ENCODE results near the gene EDEM2. TPM values are rescaled to one million over a fixed set of nuclear protein-coding genes. Genes with fewer than 3 reads are reported as not detected.
"Not testable (repeated sequence)": the region's sequence is repeated elsewhere in the genome, so short reads cannot be mapped to it uniquely, and the experiment has no call there.

EDEM2 gene
- polyA plus RNA-seq, 1 donor = 16.6 TPM

DNA sequence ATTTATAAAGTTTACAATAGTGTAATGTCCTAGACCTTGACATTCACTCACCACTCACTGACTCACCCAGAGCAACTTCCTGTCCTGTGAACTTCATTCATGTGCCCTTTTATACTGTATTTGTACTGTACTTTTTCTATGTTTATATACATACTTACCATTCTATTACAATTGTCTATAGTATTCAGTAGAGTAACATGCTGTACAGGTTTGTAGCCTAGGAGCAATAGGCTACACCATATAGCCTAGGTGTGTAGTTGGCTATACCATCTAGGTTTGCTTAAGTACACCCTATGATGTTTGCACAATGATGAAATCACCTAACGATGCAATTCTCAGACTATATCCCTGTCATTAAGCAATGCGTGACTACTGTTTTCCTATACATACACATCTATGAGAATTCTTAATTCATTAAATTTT is 17.5 kb downstream of the EDEM2 start:
- no peak for DNase-seq

DNA sequence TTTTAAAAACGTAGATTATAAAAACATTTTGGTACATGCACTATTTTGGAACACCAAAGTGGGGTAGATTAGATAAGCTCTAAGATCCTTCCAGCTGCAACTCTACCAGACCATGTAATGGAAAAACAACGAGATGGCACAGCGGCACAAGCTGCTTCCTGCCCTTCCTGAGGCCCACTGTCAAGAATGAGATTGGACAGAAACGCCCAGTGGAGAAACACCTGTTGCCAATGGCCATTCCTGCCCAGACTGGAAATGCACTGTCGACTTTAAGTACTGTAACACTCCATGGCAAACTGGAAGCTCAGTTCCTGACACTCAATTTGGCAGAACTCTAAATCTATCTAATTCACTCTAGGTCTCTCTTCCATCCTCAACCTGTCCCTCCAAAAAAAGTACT is 21.4 kb downstream of the EDEM2 start:
- no peak for DNase-seq

DNA sequence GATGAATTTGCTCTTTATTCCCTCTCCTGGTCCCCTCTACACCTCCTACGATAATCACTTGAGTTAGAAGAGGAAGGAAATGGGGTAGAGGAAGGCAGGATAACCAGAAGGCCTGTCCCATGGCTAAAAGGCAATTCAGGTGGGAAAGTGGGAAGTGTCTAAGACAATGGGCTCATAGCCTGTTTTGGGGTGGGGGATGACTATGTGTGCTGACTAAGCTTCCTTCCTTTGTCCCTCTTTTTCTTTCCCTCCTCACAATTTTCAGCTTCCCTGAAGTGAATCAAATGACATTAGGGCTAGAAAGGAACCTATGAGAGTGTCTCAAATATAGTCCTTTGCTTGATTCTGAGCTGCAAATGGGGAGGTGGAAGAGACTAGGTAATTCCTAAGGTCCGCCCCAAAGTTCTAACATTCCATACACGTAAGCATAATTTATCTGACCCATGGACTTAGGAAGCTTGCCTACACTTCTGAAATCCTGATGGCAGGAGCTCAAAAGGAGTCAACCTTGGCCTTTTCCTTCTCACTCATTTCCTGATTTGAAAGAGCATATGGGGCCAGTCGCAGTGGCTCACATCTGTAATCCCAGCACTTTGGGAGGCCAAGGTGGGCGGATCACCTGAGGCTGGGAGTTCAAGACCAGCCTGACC is 24.3 kb downstream of the EDEM2 start:
- no peak for DNase-seq

DNA sequence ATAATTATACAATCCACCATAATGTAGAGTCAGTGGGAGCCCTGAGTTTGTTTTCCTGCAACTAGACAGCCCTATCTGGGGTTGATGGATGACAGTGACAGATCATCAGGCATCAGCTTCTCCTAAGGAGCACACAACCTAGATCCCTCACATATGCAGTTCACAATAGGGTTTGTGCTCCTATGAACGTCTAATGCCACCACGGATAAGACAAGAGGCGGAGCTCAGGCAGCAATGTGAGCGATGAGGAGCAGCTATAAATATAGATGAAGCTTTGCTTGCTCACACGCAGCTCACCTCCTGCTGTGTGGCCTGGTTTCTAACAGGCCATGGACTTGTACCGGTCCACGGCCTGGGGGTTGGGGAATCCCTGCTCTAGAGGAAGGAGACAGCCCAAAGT is 25.9 kb downstream of the EDEM2 start:
- DNase-seq = no peak

DNA sequence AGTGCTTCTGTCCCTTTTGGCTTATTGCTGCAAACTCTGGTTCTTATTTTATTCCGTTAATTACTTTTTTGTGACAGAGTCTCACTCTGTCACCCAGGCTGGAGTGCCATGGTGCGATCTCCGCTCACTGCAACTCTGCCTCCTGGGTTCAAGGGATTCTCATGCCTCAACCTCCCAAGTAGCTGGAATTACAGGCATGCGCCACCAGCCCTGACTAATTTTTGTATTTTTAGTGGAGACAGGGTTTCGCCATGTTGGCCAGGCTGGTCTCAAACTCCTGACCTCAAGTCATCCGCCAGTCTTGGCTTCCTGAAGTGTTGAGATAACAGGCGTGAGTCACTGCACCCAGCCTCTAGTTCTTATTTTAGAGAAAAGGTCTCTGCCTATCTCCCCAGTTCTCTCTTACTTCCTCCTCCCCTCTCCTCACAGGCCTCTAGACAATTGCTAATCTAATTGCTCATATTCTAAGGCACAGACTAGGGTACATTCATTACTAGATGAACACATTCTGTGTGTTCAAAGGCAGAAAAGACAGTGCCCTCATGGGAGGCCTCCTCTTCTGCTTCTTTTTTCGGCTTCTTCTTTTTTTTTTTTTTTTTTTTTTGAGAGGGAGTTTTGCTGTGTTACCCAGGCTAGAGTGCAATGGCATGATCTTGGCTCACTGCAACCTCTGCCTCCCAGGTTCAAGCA is 27.0 kb downstream of the EDEM2 start:
- no peak for DNase-seq

DNA sequence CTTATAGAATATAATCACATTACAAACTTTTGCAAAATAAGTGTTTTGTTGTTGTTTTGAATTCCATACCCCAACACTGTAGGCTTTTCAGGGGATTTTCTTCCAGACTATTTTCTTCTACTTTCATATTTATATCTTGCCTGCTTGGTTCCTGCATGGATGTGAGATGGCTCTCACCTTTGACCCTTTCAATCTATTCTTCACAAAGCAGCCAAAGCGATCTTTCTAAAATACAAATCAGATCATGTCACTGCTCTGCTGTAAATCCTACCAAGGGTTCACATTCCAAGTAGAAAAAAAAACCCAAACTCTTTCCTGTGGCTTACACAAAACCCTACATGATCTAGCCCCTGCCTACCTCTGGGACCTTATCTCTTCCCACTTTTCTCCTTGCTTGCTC is 29.5 kb downstream of the EDEM2 start:
- DNase-seq = no peak

DNA sequence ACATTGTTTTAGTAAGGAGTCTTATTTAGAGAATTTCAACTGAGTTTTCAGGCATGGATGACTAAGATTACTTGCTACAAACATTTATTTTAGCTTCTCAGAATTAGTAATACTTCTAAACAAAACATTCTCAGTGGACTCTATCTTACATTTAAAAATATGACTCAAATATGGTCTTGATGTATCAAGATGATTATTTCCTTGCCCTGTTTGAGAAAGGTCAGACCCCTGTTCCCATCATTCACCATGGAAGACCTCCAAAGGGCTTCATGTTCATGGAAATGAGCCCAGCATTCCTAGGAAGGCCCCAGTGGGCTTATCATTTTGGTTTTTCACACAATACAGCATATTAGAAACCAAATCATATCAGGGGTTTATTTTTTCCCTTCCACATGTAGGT is 29.9 kb downstream of the EDEM2 start:
- no peak for DNase-seq

DNA sequence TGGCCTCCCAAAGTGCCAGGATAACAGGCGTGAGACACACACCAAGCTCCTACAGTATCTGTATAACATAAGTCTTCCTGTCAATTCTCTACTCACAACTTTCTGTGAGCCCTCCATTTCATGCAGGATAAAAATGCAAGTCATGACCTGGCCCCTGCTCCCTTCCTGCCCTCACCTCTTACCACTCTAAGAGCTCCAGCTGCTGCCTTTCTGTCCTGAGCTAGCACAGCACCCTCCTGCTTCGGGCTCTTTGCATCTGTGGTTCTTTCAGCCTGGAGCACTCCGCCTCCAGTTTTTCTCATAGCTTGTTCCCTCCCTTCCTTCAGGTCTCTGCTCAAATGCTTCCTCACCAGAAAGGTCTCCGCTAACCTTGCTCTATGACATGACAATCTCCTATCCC is 30.9 kb downstream of the EDEM2 start:
- no peak for DNase-seq

DNA sequence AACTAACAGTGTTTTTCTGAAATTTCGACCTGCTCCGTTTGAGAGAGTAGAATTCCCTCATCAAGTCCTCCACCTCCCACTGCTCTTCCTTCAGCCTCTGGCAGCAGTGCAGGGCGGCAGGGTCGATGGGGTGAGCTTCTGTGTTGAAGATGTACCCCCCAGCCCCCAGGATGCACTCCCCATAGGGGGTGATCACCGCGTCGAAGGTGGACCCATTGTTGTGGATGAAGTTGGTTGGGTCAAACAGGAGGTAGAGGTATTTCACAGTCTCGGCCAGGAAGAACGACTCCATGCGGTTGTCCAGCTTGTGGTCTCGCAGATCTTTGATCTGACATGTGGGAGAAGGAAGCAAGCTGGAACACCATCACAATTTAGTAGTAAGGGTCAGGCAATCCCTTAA is 31.5 kb downstream of the EDEM2 start:
- no peak for DNase-seq

DNA sequence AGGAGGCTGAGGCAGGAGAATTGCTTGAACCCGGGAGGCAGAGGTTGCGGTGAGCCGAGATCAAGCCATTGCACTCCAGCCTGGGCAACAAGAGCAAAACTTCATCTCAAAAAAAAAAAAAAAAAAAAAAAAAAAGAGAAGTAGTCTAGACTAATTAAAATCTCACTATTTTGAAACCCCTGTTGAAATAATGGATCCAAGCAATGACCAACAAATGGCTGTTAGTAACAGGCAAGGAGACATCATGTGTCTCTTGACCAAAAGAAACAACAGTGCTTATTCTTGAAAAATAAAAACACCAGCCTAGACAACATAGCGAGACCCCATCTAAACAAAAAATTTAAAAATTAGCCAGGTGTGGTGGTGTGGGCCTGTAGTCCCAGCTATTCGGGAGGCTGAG is 34.9 kb downstream of the EDEM2 start:
- not testable (repeated sequence) for DNase-seq

DNA sequence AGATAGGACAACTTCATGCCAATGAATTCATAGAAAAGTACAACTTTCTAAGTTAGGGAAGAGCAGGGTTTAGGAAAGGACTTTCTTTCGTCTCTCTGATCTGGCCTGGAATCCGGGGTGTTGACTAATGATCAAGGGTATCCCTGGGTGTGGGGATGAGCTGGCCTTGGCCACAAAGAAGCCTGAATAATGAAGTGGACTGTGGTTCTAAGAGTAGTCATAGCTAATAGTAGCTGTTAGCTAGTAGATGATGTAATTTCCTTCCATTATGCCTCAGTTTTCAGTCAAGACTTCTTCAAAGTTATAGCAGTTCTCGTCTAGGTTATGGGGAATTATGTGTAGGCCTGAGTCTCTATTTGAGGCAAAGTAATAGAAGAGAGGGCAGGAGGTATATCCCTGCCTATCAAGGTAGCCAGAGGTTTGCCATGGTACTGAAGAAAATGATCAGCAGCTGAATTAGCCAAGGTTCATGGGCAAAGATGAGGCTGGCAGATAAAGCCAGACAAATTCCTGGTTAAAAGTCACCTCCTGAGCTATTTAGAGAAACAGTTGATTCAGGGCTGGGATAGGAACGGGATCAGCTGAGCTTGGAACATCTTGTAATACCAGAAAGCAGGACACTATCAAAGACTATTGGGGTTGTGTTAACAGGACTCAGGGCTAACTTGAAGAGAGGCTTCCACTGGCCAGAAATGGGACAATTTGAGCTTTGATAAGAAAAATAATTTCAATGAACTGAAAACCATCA is 35.8 kb downstream of the EDEM2 start:
- no peak for DNase-seq

DNA sequence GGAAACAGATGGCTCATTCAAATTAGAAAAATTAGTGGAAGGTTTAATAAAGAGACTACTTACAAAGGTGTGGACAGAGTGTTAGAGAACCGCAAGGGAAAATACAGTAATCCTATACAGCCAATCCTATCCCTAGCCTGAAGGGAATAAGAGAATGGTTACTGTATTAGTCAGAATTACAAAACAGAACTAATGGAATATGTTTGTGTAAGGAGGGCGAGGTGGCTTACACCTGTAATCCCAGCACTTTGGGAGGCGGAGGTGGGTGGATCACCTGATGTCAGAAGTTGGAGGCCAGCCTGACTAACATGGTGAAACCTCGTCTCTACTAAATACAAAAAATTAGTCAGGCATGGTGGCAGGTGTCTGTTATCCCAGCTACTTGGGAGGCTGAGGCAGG is 38.2 kb downstream of the EDEM2 start:
- no peak for DNase-seq

DNA sequence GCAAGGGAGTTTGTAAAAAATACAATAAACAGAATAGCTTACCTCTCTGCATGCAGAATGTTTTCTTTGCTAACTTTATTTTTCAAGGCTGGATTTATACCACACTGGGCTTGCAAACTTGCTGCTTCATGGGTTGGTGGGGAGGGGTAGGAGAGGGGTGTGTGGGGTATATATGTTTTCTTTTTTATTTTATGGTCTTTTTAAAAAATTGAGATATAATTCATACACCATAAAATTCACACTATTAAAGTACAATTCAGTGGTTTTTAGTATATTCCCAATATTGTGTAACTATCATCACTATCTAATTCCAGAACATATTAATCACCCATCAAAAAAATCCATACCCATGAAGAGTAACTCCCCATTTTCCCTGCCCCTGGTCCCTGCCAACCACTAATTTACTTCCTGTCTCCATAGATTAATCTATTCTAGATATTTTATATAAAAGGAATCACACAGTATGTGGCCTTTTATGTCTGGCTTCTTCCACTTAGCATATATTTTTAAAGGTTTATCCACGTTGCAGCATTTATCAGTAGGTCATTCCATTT is 40.2 kb downstream of the EDEM2 start:
- no peak for DNase-seq

DNA sequence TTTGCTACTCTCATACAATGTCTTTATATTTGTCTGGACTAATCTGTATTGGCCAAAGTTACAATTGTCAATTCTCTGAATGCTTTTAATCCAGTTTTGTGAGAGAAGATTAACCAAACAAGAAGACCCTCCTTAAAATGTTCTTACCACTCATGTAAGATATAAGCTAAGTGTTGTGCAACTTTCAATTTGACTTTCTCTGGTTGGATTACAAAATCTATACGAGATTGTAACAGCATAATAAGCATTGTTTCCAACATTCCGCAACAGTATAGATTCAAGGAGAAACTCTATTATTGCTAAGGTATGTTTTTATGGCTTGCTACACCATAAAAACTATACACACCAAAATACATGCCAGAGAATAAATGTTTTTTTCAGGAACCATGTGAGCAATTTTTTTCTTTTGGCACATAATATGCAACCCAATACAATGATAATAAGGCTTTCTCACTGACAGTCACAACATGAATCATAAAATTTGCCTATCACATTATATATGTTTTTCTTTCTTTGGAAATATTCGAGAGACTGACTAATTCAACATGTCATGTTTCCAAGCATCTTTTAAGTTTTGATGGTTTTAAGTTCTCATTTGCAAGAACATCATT is 42.3 kb downstream of the EDEM2 start:
- no peak for DNase-seq

DNA sequence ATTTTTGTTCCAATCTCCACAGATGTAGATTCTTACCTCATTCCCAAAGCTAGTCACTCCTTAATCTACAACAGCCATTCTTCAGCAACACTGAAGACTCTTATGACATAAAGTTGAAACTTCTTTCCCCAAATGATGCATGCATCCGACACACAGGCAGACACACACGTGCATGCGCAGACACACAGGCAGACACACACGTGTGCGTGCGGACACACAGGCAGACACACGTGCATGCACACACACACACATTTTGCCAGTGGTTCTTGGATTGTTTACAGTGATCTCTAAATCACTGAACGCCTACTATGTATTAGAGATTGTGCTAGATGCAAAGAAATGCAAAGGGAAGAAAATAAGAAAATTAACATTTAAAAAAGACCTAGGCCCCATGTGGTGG is 45.5 kb downstream of the EDEM2 start:
- no peak for DNase-seq

DNA sequence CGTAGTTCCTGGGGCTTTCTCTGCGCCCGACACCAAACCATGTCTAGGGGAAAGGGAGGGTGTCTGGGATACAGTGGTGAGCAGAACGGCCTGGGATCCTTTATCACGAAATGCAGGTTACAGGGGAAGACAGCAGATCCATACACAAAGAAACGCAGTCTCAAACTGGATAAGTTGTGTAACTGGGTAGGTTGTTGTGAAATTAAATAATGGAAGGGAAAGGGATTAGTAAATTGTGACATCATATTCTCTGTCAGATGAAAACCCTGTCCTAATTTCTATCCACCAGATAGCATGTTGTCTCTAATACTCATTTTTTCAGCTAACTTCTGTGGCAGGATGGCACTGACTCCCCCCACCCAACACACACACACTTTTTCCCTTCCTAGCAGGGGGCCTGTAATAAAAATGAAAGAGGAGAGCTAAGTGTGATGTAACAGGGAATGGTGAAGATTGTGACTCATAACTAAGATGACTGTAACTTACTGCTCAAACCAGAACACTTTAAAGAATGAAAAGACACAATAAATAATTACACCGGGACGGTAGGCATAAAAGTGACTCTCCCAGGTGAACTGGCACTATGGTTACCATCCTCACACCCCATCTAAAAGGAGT is 53.8 kb downstream of the EDEM2 start:
- DNase-seq = no peak

DNA sequence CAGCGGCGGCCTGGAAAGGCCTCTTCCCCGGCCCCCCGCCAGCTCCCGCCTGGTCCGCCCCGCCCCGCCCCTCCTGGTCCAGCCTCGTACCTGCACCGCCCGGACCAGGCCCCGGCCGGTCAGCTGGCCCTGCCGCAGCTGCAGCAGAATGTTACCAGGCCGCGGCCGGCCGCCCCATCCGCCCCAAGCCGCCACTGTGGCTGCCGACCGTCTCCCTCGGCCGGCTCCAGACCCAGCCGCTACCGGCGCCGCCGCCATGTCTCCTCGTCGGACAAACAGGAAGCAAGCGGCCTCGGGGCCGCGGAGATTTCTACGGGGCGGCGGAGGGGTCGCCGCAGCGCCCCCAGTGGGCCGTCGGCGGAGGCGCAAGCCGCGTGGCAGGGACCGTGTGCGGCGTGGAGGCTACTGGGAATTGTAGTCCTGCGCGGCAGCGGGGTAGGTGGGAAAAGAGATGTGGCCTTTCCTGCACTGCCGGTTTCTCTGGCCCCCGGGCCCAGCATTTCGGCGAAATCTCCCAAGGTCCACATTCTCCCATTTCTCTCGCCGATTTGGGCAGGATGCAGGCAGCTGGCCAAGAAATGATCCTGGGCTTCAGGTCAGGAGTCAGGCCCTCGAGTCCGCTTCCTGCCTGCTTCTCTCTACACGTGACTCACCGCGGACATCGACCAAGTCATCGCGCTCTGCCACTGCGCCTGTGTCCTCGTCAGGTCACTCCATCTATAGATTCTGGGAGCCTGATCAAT is 54.4 kb downstream of the EDEM2 start, which contains the start of gene TRPC4AP:
TRPC4AP (minus strand) TSS at position 284 of the 743 bp plus-strand sequence; CDS start at position 258, 26 bp downstream.
- DNase-seq = peak; percentile 90

DNA sequence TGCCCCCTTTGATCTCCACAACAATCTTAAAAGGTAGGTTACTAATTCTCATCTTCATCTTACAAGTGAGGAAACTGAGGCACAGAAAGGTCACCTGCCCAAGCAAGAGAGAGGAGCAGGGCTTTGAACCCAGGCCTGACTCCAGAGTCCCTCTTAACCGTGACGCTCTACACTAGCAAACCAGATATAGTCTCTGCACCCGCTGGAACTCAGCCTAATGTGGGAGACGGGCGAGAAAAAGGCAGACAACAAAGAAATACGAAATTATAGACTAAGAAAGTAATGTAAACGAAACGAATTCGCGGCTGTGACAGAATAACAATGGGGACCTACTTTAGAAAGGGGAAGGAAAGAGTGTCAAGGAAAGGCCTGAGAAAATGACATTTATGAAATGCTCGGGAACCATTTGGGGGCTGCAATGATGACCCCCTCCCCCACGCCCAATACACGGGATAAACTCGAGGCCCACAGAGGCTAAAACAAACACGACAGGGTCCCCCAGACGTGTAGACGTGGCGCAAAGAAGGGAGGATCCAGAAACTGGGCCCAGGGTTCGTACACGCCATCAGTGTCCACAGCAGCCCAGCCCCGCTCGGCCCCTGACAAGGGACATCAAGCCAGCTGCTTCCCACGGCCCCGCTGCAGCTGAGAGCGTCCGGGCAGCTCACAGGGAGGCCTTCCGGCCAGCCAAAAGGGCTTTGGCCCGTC is 55.2 kb downstream of the EDEM2 start:
- peak; percentile 19 for DNase-seq

DNA sequence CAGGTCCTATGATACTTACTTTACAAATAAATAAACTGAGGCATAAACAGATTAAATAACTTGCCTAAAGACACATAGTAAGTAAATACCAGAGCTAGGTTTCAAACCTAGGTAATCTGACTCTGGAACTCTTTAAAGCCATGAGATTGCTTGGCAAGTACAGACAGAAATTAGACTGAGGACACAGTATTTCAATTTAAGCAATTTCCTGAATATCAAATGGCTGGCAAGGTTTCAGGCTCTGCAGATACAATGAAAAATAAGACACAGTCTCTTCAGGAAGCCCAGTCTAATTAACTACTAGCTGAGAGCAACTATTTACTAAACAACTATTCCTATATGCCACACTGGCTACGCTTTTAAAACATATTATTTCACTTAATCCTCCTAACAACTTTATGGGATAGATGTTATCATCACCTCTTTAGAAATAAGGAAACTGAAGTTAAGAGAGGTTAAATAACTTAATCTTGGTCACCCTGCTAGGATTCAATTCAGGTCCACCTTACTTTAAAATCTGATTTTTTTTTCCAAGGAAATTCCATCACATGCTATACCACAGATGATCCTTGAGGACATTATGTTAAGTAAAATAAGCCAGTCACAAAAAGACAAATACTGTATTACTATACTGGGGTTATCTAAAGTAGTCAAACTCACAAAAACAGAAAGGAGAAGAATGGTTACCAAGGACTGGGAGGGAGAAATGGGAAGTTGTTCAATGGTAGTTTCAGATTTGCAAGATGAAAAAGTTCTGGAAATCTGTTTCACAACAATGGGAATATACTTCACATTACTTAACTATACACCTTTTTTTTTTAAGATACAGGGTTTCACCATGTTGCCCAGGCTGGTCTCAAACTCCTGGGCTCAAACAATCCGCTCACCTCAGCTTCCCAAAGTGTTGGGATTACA is 58.6 kb downstream of the EDEM2 start:
- no peak for DNase-seq

DNA sequence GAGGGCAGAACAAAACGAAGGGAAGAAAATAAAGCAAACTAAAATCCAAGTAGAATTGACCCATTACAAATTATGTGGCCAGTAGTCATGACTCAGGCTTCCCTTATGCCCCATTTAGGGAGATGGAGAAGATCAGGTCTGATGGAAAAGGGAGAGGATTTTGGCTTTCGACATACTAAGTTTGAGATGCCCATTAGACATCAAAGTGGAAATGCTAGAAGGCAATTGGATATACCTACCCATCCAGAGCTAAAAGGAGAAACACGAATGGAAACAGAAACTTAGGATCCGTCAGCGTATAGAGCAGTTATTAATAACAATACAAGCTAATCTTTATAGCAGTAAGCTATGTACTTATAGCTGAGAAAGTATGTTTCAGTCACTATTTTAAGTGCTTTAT is 59.3 kb downstream of the EDEM2 start:
- DNase-seq = no peak

All from left kidney (tissue), 2 donors.